Endodermal cell (in vitro differentiated cells): ENCODE results near the gene ADAMTS6. TPM values are rescaled to one million over a fixed set of nuclear protein-coding genes. Genes with fewer than 3 reads are reported as not detected.

Experiments
- DNase-seq: peaks from one replicate; pipeline ENCODE4 v3.0.0-alpha.2; 2017
- H3K27ac ChIP-seq: 2 replicates; pipeline ENCODE4 v1.5.1; 2013; ENCODE audit warnings: mild to moderate bottlenecking, low read depth, low read length, moderate library complexity
- H3K27me3 ChIP-seq: 2 replicates; pipeline ENCODE4 v1.6.1; 2013; ENCODE audit warnings: mild to moderate bottlenecking, low read length, moderate library complexity; ENCODE audit not compliant: insufficient read depth, control insufficient read depth, poor library complexity, severe bottlenecking
- H3K36me3 ChIP-seq: 2 replicates; pipeline ENCODE4 v1.7.0; 2013; ENCODE audit warnings: mild to moderate bottlenecking, low read length, moderate library complexity; ENCODE audit not compliant: control insufficient read depth, insufficient read depth
- H3K4me1 ChIP-seq: one replicate; pipeline ENCODE4 v1.7.0; 2013; ENCODE audit warnings: low read length; ENCODE audit not compliant: control insufficient read depth, insufficient read depth
- H3K4me3 ChIP-seq: 2 replicates; pipeline ENCODE4 v1.5.1; 2013; ENCODE audit warnings: mild to moderate bottlenecking, low read length, moderate library complexity
- H3K9ac ChIP-seq: 2 replicates; pipeline ENCODE4 v1.6.1; 2013; ENCODE audit warnings: mild to moderate bottlenecking, low read length, moderate library complexity; ENCODE audit not compliant: poor library complexity, severe bottlenecking; ENCODE audit errors: extremely low read depth
- H3K9me3 ChIP-seq: 2 replicates; pipeline ENCODE4 v1.6.1; 2013; ENCODE audit warnings: mild to moderate bottlenecking, low read length, moderate library complexity; ENCODE audit not compliant: control insufficient read depth
- H3K27ac Mint-ChIP-seq: 2 replicates; pipeline ENCODE4 v1.8.0; 2020; ENCODE audit warnings: mixed read lengths
- H3K27me3 Mint-ChIP-seq: 2 replicates; pipeline ENCODE4 v1.8.0; 2021; ENCODE audit warnings: mild to moderate bottlenecking, mixed read lengths; ENCODE audit not compliant: insufficient read depth
- H3K36me3 Mint-ChIP-seq: 2 replicates; pipeline ENCODE4 v1.8.0; 2020; ENCODE audit warnings: low read depth, mixed read lengths
- H3K4me1 Mint-ChIP-seq: 2 replicates; pipeline ENCODE4 v1.8.0; 2020; ENCODE audit warnings: mixed read lengths
- H3K4me3 Mint-ChIP-seq: 2 replicates; pipeline ENCODE4 v1.8.0; 2020; ENCODE audit warnings: mild to moderate bottlenecking, moderate library complexity, mixed read lengths
- H3K9me3 Mint-ChIP-seq: 2 replicates; pipeline ENCODE4 v1.8.0; 2020; ENCODE audit warnings: mild to moderate bottlenecking, mixed read lengths
- WGBS, 2 experiments: methylation state at CpG; one replicate each; pipeline versions ENCODE4 v1.1.5 to v1.1.7; 2013; ENCODE audit warnings: missing lambda C conversion rate in 2 of 2, mixed read lengths in 1 of 2; ENCODE audit not compliant: insufficient coverage in 1 of 2, insufficient read length in 1 of 2; 5-methylcytosine and 5-hydroxymethylcytosine counted together
- total RNA-seq, 2 donors: library from RNA; stranded (reverse); fragmentation: NEBNext Ultra II Directional in 1 of 2; extraction: Animal tissue kit (Norgen Biotek cat#: 25700) in 1 of 2; gene quantifications; 2 replicates in 1 of 2; 3 replicates in 1 of 2; pipeline ENCODE4 v1.2.1, GENCODE V29; 2021
- TF ChIP-seq, protein P1 (sequence below): fragments of 200-600 bp; sonication (generic); conservative IDR thresholded peaks from 2 replicates; pipeline ENCODE4 v1.5.0; 2021; ENCODE audit warnings: antibody characterized with exemption, mild to moderate bottlenecking

The ADAMTS6 gene
- total RNA-seq, 2 donors from 2014 or later, result 2.8 to 4.3 TPM

DNA sequence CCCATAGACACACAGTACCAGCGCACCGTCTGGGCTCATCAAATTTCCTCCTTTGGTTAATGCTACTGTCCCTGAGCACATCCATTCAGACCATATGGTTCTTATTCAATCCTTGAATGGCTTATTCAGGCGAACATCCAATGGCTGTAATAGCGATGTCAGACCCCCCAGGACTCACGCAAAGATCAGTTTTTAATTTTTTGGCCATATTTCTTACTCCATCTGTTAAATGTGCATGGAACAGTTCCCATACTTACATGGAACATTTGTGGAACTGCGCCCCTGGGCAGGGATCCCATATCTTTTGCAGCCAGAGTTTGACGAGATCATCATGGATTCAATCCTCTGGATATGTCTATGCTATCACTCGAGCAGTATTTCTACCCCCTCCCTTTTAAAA lies 213.2 kb downstream of the ADAMTS6 start:
- no peaks in the 10 kb centered on the region for H3K36me3 Mint-ChIP-seq

DNA sequence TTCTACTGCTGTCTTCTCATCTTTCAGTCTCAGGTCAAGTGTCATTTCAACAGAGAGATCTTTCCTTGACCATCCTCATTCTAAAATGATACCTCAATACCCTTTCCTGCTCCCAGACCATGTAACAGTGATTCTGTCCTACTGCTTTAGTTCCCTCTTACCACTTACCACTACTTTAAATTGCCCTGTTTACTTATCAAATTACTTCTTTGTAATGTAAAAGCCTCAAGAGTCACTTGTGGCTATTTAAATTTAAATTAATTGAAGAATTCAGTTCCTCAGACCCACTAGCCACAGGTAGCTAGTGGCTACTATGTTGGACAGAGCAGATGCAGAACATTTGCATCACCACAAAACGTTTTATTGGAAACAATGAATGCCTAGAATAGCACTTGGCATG lies 217.3 kb downstream of the ADAMTS6 start:
- Histone ChIP-seq H3K27ac (no peak overlapping the region), H3K4me1 (peaks cover 3% of the 10 kb centered on the region), H3K9ac (no peak overlapping the region), H3K9me3 (no peaks in the 10 kb centered on the region), H3K27me3 (peaks cover 5% of the 10 kb centered on the region), H3K36me3 (no peaks in the 10 kb centered on the region), H3K4me3 (no peak overlapping the region)
- no peak overlapping the region for H3K4me3 Mint-ChIP-seq
- TF ChIP-seq, protein P1, sequence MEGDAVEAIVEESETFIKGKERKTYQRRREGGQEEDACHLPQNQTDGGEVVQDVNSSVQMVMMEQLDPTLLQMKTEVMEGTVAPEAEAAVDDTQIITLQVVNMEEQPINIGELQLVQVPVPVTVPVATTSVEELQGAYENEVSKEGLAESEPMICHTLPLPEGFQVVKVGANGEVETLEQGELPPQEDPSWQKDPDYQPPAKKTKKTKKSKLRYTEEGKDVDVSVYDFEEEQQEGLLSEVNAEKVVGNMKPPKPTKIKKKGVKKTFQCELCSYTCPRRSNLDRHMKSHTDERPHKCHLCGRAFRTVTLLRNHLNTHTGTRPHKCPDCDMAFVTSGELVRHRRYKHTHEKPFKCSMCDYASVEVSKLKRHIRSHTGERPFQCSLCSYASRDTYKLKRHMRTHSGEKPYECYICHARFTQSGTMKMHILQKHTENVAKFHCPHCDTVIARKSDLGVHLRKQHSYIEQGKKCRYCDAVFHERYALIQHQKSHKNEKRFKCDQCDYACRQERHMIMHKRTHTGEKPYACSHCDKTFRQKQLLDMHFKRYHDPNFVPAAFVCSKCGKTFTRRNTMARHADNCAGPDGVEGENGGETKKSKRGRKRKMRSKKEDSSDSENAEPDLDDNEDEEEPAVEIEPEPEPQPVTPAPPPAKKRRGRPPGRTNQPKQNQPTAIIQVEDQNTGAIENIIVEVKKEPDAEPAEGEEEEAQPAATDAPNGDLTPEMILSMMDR, result no peak
- H3K27ac Mint-ChIP-seq, result no peak overlapping the region
- no peaks in the 10 kb centered on the region for H3K36me3 Mint-ChIP-seq
- no peaks in the 10 kb centered on the region for H3K9me3 Mint-ChIP-seq
- no peaks in the 10 kb centered on the region for H3K27me3 Mint-ChIP-seq
- 13 to 15% methylated on average over 1 of the region's 1 CpG for WGBS, 2 experiments
- peaks cover 34% of the 10 kb centered on the region for H3K4me1 Mint-ChIP-seq
- no peak for DNase-seq

More for the DNA sequence above, 213.2 kb downstream of the ADAMTS6 start:
- 82 to 95% methylated on average over 7 to 8 of the region's 8 CpGs for WGBS, 2 experiments
- no peaks in the 10 kb centered on the region for H3K36me3 ChIP-seq
- H3K9me3 ChIP-seq, result no peaks in the 10 kb centered on the region
- no peaks in the 10 kb centered on the region for H3K27me3 Mint-ChIP-seq
- peaks cover 5% of the 10 kb centered on the region for H3K27me3 ChIP-seq
- H3K27ac Mint-ChIP-seq, result no peak overlapping the region
- no peak overlapping the region for H3K9ac ChIP-seq
- no peak overlapping the region for H3K4me3 ChIP-seq
- no peak overlapping the region for H3K4me3 Mint-ChIP-seq
- peaks cover 9% of the 10 kb centered on the region for H3K4me1 Mint-ChIP-seq
- H3K27ac ChIP-seq, result no peak overlapping the region
- no peaks in the 10 kb centered on the region for H3K4me1 ChIP-seq
- TF ChIP-seq, protein P1, result no peak
- no peaks in the 10 kb centered on the region for H3K9me3 Mint-ChIP-seq
- no peak for DNase-seq

DNA sequence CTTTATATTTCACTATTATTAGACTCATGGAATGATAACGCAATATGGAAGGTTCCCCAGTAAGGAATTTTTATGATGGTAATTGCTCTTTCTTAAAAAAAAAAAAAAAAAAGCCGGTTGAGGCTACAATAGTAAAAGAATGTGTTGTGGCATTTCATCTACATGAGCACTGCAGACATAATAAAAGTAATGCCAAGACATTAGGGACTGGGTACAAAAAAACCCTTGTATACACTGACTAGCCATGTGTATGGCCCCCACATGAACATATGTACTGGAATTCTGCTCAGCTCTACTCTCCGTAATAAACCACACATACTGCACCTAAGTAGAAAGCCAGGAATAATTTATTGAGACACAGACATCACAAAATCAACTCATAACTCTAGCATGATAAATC lies 218.4 kb downstream of the ADAMTS6 start:
- peaks cover 35% of the 10 kb centered on the region for H3K4me1 Mint-ChIP-seq
- H3K9me3 Mint-ChIP-seq, result no peaks in the 10 kb centered on the region
- peaks cover 3% of the 10 kb centered on the region for H3K4me1 ChIP-seq
- DNase-seq, result no peak
- H3K27ac ChIP-seq, result no peak overlapping the region
- WGBS, 2 experiments, result 77% methylated on average over 3 of the region's 3 CpGs; no CpG with 5 or more reads in 1 of the 2 experiments
- H3K27me3 Mint-ChIP-seq, result no peaks in the 10 kb centered on the region
- no peaks in the 10 kb centered on the region for H3K36me3 ChIP-seq
- no peaks in the 10 kb centered on the region for H3K36me3 Mint-ChIP-seq
- TF ChIP-seq, protein P1, result no peak
- H3K27me3 ChIP-seq, result peaks cover 5% of the 10 kb centered on the region
- H3K4me3 Mint-ChIP-seq, result no peak overlapping the region
- no peak overlapping the region for H3K27ac Mint-ChIP-seq
- H3K4me3 ChIP-seq, result no peak overlapping the region
- no peaks in the 10 kb centered on the region for H3K9me3 ChIP-seq
- H3K9ac ChIP-seq, result no peak overlapping the region
